Body of pancreas (tissue), 4 donors: ENCODE results near the gene CGNL1.

Experiments
- POLR2A ChIP-seq, 3 donors: fragments of 450-650 bp; IDR thresholded peaks; one replicate each; pipeline ENCODE4 v1.6.1; 2016; ENCODE audit warnings: antibody characterized with exemption in 3 of 3, mild to moderate bottlenecking in 2 of 3
- TF ChIP-seq, protein P1 (sequence below), 7 experiments: fragments of 450-650 bp in 4 of 7; fragments of 200-600 bp in 3 of 7; sonication (generic) in 3 of 7; IDR thresholded peaks; one replicate each; pipeline ENCODE4 v1.5.1; 2016 to 2019; ENCODE audit warnings: antibody characterized with exemption in 7 of 7

GRCh38 chr15:57526615-57527014 lies 150.3 kb downstream of the CGNL1 start:
- TF ChIP-seq, protein P1, sequence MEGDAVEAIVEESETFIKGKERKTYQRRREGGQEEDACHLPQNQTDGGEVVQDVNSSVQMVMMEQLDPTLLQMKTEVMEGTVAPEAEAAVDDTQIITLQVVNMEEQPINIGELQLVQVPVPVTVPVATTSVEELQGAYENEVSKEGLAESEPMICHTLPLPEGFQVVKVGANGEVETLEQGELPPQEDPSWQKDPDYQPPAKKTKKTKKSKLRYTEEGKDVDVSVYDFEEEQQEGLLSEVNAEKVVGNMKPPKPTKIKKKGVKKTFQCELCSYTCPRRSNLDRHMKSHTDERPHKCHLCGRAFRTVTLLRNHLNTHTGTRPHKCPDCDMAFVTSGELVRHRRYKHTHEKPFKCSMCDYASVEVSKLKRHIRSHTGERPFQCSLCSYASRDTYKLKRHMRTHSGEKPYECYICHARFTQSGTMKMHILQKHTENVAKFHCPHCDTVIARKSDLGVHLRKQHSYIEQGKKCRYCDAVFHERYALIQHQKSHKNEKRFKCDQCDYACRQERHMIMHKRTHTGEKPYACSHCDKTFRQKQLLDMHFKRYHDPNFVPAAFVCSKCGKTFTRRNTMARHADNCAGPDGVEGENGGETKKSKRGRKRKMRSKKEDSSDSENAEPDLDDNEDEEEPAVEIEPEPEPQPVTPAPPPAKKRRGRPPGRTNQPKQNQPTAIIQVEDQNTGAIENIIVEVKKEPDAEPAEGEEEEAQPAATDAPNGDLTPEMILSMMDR (IDR thresholded peaks at IDR 0.05) = no peak
- no peak for TF ChIP-seq POLR2A (IDR thresholded peaks at IDR 0.05)
